ENCODE results near the gene SP100. TPM values are rescaled to one million over a fixed set of nuclear protein-coding genes. Genes with fewer than 3 reads are reported as not detected.

SP100 gene
- total RNA-seq, 1 experiment from 2014 or later, result 6.2 TPM

DNA sequence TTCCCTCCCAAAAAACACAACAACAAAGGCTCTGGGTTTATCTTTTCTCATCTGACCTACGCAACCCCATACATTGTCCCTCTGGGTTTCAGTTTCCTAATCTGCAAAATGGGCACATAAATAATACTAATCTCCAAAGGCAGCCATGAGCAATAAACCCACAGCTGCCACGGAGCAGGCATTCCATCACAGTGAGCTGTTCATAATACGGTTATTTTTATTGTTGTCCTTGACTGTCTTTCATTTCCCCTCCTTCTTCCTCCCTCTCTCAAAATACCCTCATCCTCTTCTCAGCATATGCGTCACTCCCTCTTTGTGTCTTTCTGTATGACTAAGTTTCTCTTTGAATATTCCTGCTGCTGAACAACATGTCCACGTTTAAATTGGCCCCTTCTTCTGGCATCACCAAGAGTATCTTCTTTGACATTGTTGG lies 166.9 kb downstream of the SP100 start:
- Histone ChIP-seq H3K27me3 (no peaks in the 10 kb centered on the region), H3K27ac (no peak overlapping the region), H3K36me3 (no peaks in the 10 kb centered on the region), H3K4me3 (no peak overlapping the region), H3K9me3 (replicated peaks) (peaks cover 4% of the 10 kb centered on the region; the same call in 1 of the 2 replicates), H3K4me1 (no peaks in the 10 kb centered on the region)
- DNase-seq, result no peak

DNA sequence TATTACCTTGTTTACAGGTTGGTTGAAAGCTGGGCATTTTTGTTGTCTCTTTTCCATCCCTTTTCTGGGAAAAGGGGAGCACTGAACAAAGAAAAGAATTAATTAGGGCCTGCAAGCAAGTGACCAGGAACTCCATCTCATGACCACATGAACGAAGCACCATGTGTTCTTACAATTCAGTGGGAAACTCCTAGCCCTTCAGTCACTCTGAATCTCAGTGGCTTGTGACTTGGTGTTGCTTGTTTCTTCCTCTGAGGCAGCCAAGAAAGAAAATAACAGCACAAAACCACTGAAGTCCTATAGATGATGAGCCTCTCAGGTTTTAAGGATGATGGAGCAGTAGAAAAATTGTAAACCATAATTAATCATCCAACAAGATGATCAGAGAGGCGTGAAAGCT lies 167.6 kb downstream of the SP100 start:
- peaks cover 4% of the 10 kb centered on the region; the same call in 1 of the 2 replicates for H3K9me3 ChIP-seq (replicated peaks)
- DNase-seq, result no peak
- H3K4me1 ChIP-seq, result no peaks in the 10 kb centered on the region
- H3K4me3 ChIP-seq, result no peak overlapping the region
- H3K36me3 ChIP-seq, result no peaks in the 10 kb centered on the region
- H3K27ac ChIP-seq, result no peak overlapping the region
- H3K27me3 ChIP-seq, result no peaks in the 10 kb centered on the region

DNA sequence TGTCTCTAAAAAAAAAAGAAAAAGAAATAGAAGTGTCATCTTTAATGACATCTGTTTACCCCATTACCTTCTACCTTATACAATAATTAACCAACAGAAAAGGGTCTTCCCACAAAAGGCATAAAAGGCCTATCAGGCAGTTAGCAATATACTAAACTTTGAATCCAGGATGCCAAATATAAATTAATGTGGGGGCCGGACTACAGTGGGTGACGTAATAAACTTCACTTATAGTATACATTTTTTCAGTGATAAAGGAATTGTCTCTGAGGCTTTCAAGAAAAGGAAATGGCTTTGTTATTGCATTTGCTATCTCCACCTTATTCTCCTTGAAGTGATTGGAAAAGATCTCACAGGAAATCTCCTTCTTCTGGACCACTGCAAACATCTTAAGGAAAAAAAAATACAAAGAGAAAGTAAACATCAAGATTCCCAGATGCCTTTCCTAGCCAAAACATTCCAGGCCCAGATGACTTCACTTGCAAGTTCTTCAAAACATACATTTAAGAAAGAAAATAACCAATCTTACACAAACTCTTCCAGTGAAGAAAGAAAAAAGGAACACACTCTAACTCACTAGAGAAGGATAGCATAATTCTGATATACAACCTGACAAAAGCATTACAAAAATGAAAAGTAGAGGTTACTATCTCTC lies 170.5 kb downstream of the SP100 start:
- Histone ChIP-seq H3K36me3 (no peaks in the 10 kb centered on the region), H3K4me3 (no peak overlapping the region), H3K27me3 (no peaks in the 10 kb centered on the region), H3K9me3 (replicated peaks) (peaks cover 4% of the 10 kb centered on the region; the same call in 1 of the 2 replicates), H3K27ac (no peak overlapping the region), H3K4me1 (no peaks in the 10 kb centered on the region)
- no peak for DNase-seq

DNA sequence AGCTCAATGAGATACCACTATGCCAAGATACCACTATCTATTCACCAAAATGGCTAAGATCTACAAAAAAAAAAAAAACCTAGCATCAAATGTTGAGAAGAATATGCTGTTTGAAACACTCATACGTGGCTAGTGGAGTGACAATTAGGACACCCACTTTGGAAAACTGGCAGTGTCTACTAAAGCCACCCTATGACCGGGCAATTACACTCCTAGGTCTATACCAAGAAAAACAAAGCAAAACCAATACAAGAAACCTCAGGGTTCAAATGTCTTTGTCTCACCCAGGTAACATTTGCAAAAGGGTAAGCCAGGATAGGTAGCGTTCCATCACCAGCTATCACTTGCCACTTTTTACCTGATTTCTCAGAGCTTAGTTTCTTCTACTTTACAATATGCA lies 173.0 kb downstream of the SP100 start:
- Histone ChIP-seq H3K4me3 (no peak overlapping the region), H3K4me1 (no peaks in the 10 kb centered on the region), H3K9me3 (replicated peaks) (no peaks in the 10 kb centered on the region), H3K27me3 (no peaks in the 10 kb centered on the region), H3K36me3 (no peaks in the 10 kb centered on the region), H3K27ac (no peak overlapping the region)
- DNase-seq, result no peak

DNA sequence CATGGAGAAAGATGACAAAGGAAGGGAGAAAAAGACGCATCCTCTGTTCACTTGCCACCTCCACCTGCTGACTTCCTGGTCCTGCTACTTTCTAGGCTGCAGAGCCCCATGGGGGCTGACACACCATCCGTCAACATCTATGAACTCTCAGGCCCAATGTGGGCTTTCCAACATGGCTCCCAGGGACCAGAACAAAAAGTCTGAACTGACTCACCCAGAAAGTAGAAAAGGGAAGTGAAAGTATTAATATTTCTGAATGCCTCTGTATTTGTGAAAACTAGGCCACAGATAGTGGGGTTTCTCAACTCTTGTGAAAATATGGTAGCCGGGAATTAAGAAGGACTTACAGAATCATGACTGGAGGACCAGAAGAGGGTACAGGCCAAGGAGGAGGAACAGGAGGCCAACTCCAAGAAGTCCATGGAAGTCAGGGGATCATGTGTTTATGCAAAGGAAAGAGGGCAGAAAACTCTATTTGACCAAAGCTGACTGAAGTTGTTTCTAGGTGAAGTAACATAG lies 173.6 kb downstream of the SP100 start:
- H3K4me1 ChIP-seq, result no peaks in the 10 kb centered on the region

DNA sequence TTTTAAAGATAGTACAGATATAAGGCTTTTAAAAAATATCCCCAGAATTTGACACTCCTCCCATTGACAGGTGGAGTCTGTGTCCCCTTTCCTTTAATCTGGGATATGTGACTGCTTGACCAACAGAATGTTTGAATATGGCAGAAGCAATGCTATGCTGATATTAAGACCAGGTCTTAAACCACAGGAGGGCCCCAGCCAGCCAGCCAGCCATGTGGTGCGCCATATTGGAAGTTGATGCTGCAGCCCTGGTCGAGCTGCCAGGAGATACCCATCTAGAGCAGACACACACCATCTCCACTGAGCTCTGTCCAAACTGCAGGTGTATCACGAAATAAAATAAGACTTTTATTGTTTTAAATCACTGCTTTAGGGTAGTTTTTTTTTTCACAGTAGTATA lies 174.3 kb downstream of the SP100 start:
- no peaks in the 10 kb centered on the region for H3K4me1 ChIP-seq
- no peaks in the 10 kb centered on the region for H3K9me3 ChIP-seq (replicated peaks)
- no peaks in the 10 kb centered on the region for H3K27me3 ChIP-seq
- no peaks in the 10 kb centered on the region for H3K36me3 ChIP-seq
- no peak overlapping the region for H3K4me3 ChIP-seq
- DNase-seq, result no peak
- no peak overlapping the region for H3K27ac ChIP-seq

More for the DNA sequence above, 173.6 kb downstream of the SP100 start:
- no peak overlapping the region for H3K4me3 ChIP-seq
- no peaks in the 10 kb centered on the region for H3K27me3 ChIP-seq
- H3K36me3 ChIP-seq, result no peaks in the 10 kb centered on the region
- H3K27ac ChIP-seq, result no peak overlapping the region
- DNase-seq, result no peak
- no peaks in the 10 kb centered on the region for H3K9me3 ChIP-seq (replicated peaks)

DNA sequence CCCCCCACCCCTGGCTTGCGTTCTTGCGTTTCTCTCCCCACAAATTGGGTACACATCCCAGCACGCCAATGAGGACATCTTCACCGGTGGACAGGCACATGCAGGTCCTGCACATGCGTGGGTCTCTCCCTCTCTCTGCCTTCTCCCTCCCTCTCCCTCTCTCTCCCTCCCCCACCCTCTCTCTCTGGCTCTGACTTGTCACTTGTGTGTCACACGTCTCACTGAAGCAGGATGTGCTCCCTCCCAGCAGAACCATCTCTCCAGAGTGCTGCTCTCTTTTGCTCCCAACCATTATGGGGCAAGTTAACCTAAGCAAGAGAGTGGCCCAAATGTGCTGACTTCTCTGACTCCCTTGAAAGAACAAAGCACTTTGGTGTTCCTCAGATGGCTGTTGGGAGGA lies 175.8 kb downstream of the SP100 start:
- no peaks in the 10 kb centered on the region for H3K9me3 ChIP-seq (replicated peaks)
- H3K4me3 ChIP-seq, result no peak overlapping the region
- no peak for DNase-seq
- H3K27me3 ChIP-seq, result no peaks in the 10 kb centered on the region
- H3K27ac ChIP-seq, result no peak overlapping the region
- H3K36me3 ChIP-seq, result no peaks in the 10 kb centered on the region
- H3K4me1 ChIP-seq, result no peaks in the 10 kb centered on the region

DNA sequence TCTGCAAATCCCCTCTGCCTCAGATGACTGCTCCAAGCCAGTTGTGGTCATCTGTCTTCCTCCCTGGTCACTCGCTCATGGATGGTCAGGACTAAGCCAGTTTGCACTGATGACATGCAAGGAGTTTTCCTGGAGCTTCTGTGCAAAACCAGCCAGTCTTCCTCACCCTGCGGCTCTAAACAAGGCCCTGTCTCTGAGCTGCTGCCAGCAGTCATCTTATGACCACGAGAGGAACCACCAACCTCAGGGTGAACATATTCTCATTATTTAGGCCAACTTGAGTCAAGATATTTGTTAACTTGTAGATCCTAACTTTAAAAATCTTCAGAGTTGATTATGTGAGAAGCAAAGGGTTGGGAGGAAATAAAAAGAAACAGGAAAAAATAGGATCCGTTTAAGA lies 176.8 kb downstream of the SP100 start:
- no peak for DNase-seq
- H3K9me3 ChIP-seq (replicated peaks), result no peaks in the 10 kb centered on the region
- H3K4me3 ChIP-seq, result no peak overlapping the region
- H3K36me3 ChIP-seq, result no peaks in the 10 kb centered on the region
- H3K27me3 ChIP-seq, result no peaks in the 10 kb centered on the region
- H3K27ac ChIP-seq, result no peak overlapping the region
- H3K4me1 ChIP-seq, result no peaks in the 10 kb centered on the region

Other genes with a start within 250 kb of the SP100 start
- 2.8 and 3.0 TPM in 2 replicates for gene SP110, start 196.2 kb upstream of the SP100 start, total RNA-seq (2014; rRNA removed; shearing (Covaris generic))
- 0.12 and 0.25 TPM in 2 replicates for gene SP140, start 190.5 kb upstream of the SP100 start, total RNA-seq (2014; rRNA removed; shearing (Covaris generic))
- gene SP140L, start 89.0 kb upstream of the SP100 start, total RNA-seq (2014; rRNA removed; shearing (Covaris generic)), result 2.9 and 3.7 TPM in 2 replicates